ENCODE results near the gene MRPL20. TPM values are rescaled to one million over a fixed set of nuclear protein-coding genes. Genes with fewer than 3 reads are reported as not detected.

Gene MRPL20
- total and polyA plus RNA-seq, 2 donors (not counting 1 experiment from before 2014, with no cell fraction given): 81.7 to 150 TPM

- Histone ChIP-seq H3K4me2 (ENCODE audit: extremely low read depth, insufficient read depth, low read length) (peak overlapping the region; percentile 44), H3K9me3 (ENCODE audit: control insufficient read depth, insufficient read depth, low read depth, low read length) (peaks cover 1% of the 10 kb centered on the region), H2AFZ (ENCODE audit: low read length) (peak overlapping the region; percentile 57), H3K4me1 (ENCODE audit: control insufficient read depth, extremely low read depth, insufficient read depth, low read length) (peaks cover 32% of the 10 kb centered on the region), H3K4me3 (replicated peaks in 1 of 4; ENCODE audit: control extremely low read depth in 1 of 4, insufficient read depth in 1 of 4, low read depth in 3 of 4, low read length in 4 of 4) (peak overlapping the region in 1 of 4 experiments; percentile 15), H3K36me3 (ENCODE audit: control insufficient read depth, insufficient read depth, low read length) (no peaks in the 10 kb centered on the region), H3K27ac (ENCODE audit: insufficient read depth, low read length) (peak overlapping the region; percentile 75), H4K20me1 (ENCODE audit: control insufficient read depth, extremely low read depth, insufficient read depth, low read length) (no peaks in the 10 kb centered on the region), H3K9ac (ENCODE audit: insufficient read depth, low read length) (peak overlapping the region; percentile 9), H3K27me3 (ENCODE audit: control insufficient read depth, insufficient read depth, low read length) (no peaks in the 10 kb centered on the region), H3K79me2 (ENCODE audit: control insufficient read depth, insufficient read depth, low read length) (peaks cover 14% of the 10 kb centered on the region)
- no peak for TF ChIP-seq EZH2 (IDR thresholded peaks at IDR 0.05; ENCODE audit: low read length, missing control alignments)
- peak; percentile 31 to 35 for TF ChIP-seq CTCF (conservative IDR thresholded peaks at IDR 0.05 in 1 of 2, IDR thresholded peaks at IDR 0.05 in 1 of 2; ENCODE audit: low read depth in 1 of 2, low read length in 2 of 2)
- DNase-seq (ENCODE audit: low read depth in 2 of 2): peak; percentile 86 to 87
Measured at GRCh38 chr1:1361982-1362423, 45.1 kb downstream of the MRPL20 start.

GRCh38 chr1:1361233-1361981 lies 45.7 kb downstream of the MRPL20 start:
- H3K79me2 ChIP-seq (ENCODE audit: control insufficient read depth, insufficient read depth, low read length): peaks cover 20% of the 10 kb centered on the region
- no peak overlapping the region for H2AFZ ChIP-seq (ENCODE audit: low read length)
- H3K27ac ChIP-seq (ENCODE audit: insufficient read depth, low read length): peak overlapping the region; percentile 75
- H3K27me3 ChIP-seq (ENCODE audit: control insufficient read depth, insufficient read depth, low read length): no peaks in the 10 kb centered on the region
- peak overlapping the region; percentile 77 for H3K4me2 ChIP-seq (ENCODE audit: extremely low read depth, insufficient read depth, low read length)
- TF ChIP-seq EZH2 (IDR thresholded peaks at IDR 0.05; ENCODE audit: low read length, missing control alignments) (no peak), CTCF (conservative IDR thresholded peaks at IDR 0.05 in 1 of 2, IDR thresholded peaks at IDR 0.05 in 1 of 2; ENCODE audit: low read depth in 1 of 2, low read length in 2 of 2) (no peak)
- H3K9me3 ChIP-seq (ENCODE audit: control insufficient read depth, insufficient read depth, low read depth, low read length): no peaks in the 10 kb centered on the region
- no peak for DNase-seq (ENCODE audit: low read depth in 2 of 2)
- H3K36me3 ChIP-seq (ENCODE audit: control insufficient read depth, insufficient read depth, low read length): no peaks in the 10 kb centered on the region
- peaks cover 32% of the 10 kb centered on the region for H3K4me1 ChIP-seq (ENCODE audit: control insufficient read depth, extremely low read depth, insufficient read depth, low read length)
- peak overlapping the region in 1 of 4 experiments; percentile 15 for H3K4me3 ChIP-seq (replicated peaks in 1 of 4; ENCODE audit: control extremely low read depth in 1 of 4, insufficient read depth in 1 of 4, low read depth in 3 of 4, low read length in 4 of 4)
- H4K20me1 ChIP-seq (ENCODE audit: control insufficient read depth, extremely low read depth, insufficient read depth, low read length): no peaks in the 10 kb centered on the region
- peak overlapping the region; percentile 9 for H3K9ac ChIP-seq (ENCODE audit: insufficient read depth, low read length)

GRCh38 chr1:1360506-1361169 lies 46.5 kb downstream of the MRPL20 start:
- Histone ChIP-seq H3K4me1 (ENCODE audit: control insufficient read depth, extremely low read depth, insufficient read depth, low read length) (peaks cover 32% of the 10 kb centered on the region), H3K4me3 (replicated peaks in 1 of 4; ENCODE audit: control extremely low read depth in 1 of 4, insufficient read depth in 1 of 4, low read depth in 3 of 4, low read length in 4 of 4) (peak overlapping the region in 2 of 4 experiments; percentile 5 to 98), H2AFZ (ENCODE audit: low read length) (no peak overlapping the region), H3K9me3 (ENCODE audit: control insufficient read depth, insufficient read depth, low read depth, low read length) (no peaks in the 10 kb centered on the region), H3K4me2 (ENCODE audit: extremely low read depth, insufficient read depth, low read length) (peak overlapping the region; percentile 77), H4K20me1 (ENCODE audit: control insufficient read depth, extremely low read depth, insufficient read depth, low read length) (no peaks in the 10 kb centered on the region), H3K27ac (ENCODE audit: insufficient read depth, low read length) (peak overlapping the region; percentile 96), H3K79me2 (ENCODE audit: control insufficient read depth, insufficient read depth, low read length) (peaks cover 27% of the 10 kb centered on the region), H3K9ac (ENCODE audit: insufficient read depth, low read length) (no peak overlapping the region), H3K27me3 (ENCODE audit: control insufficient read depth, insufficient read depth, low read length) (no peaks in the 10 kb centered on the region), H3K36me3 (ENCODE audit: control insufficient read depth, insufficient read depth, low read length) (no peaks in the 10 kb centered on the region)
- DNase-seq (ENCODE audit: low read depth in 2 of 2): peak; percentile 92 to 97
- no peak for TF ChIP-seq EZH2 (IDR thresholded peaks at IDR 0.05; ENCODE audit: low read length, missing control alignments)
- TF ChIP-seq CTCF (conservative IDR thresholded peaks at IDR 0.05 in 1 of 2, IDR thresholded peaks at IDR 0.05 in 1 of 2; ENCODE audit: low read depth in 1 of 2, low read length in 2 of 2): no peak

All from fibroblast of lung (primary cell).